K562 (cell line): ENCODE measurements around the gene ERC2. TPM values are rescaled to one million over a fixed set of nuclear protein-coding genes. Genes with fewer than 3 reads are reported as not detected.

Experiments used
- ATAC-seq: fragments of 200-7000 bp; cut with Tn5 transposase; 3 replicates; pipeline ENCODE4 v1.9.1; 2020; ENCODE audit warnings: moderate library complexity
- BruUV-seq: library from RNA; stranded (reverse); fragments of 400-500 nt; replicated peaks from 2 replicates; lab custom pipeline; 2021; lab: Mats Ljungman, UMichigan
- CTCF ChIA-PET: fragments of 300-600 bp; formaldehyde crosslinking; extraction: SDS; loops from one replicate; lab custom pipeline; 2021; ENCODE audit warnings: low intra/inter-chr PET ratio; lab: Yijun Ruan, JAX
- POLR2A ChIA-PET: fragments of 300-600, 350-650 bp; sonication (Branson Sonifier 250); formaldehyde crosslinking; extraction: SDS; loops from one replicate; lab custom pipeline; 2021; ENCODE audit warnings: antibody characterized with exemption, inconsistent platforms; lab: Yijun Ruan, JAX
- DNase-seq, 4 experiments: peaks; one replicate each; pipeline versions ENCODE4 v3.0.0 to v3.0.0-alpha.2; 2011 to 2018; ENCODE audit warnings: low spot score in 3 of 4, mixed read lengths in 3 of 4; ENCODE audit errors: extremely low read depth in 1 of 4
- FAIRE-seq: peaks from 2 replicates; lab custom pipeline; 2011; peaks lifted over from hg19 to GRCh38; lab: Jason Lieb, UNC
- H2AFZ ChIP-seq: 2 replicates; pipeline ENCODE4 v1.6.0; 2011; ENCODE audit warnings: low read depth, low read length, control low read depth, inconsistent platforms
- H3K27ac ChIP-seq: fragments of 200-600 bp; 3 replicates; pipeline ENCODE4 v1.8.0; 2011; ENCODE audit warnings: low read depth, mild to moderate bottlenecking, control low read depth, inconsistent platforms, low read length, moderate library complexity, mixed read lengths; ENCODE audit errors: extremely low read depth
- H3K27me3 ChIP-seq, 2 experiments: fragments of 300-600 bp in 1 of 2; 2 replicates in 1 of 2; 3 replicates in 1 of 2; pipeline versions ENCODE4 v1.6.0 to v1.8.0; 2011; ENCODE audit warnings: inconsistent platforms in 2 of 2, low read length in 2 of 2, mild to moderate bottlenecking in 1 of 2, mixed read lengths in 1 of 2, moderate library complexity in 1 of 2; ENCODE audit not compliant: control insufficient read depth in 2 of 2, insufficient read depth in 2 of 2
- H3K36me3 ChIP-seq: fragments of 300-600 bp; 3 replicates; pipeline ENCODE4 v1.8.0; 2011; ENCODE audit warnings: mild to moderate bottlenecking, low read length, inconsistent platforms; ENCODE audit not compliant: control insufficient read depth, insufficient read depth
- H3K4me1 ChIP-seq, 2 experiments: fragments of 200-600 bp in 1 of 2; replicated peaks in 1 of 2; 2 replicates in 1 of 2; 3 replicates in 1 of 2; pipeline versions ENCODE4 v1.5.1 to v1.8.0; 2011; ENCODE audit warnings: inconsistent platforms in 2 of 2, low read length in 2 of 2, mild to moderate bottlenecking in 1 of 2, mixed read lengths in 1 of 2, moderate library complexity in 1 of 2; ENCODE audit not compliant: control insufficient read depth in 2 of 2, insufficient read depth in 2 of 2
- H3K4me2 ChIP-seq: 2 replicates; pipeline ENCODE4 v1.6.1; 2011; ENCODE audit warnings: low read length, control low read depth, inconsistent platforms, mixed read lengths; ENCODE audit not compliant: insufficient read depth
- H3K4me3 ChIP-seq: fragments of 200-600 bp; sonication (generic), shearing (Covaris generic); 2 replicates; pipeline ENCODE4 v1.5.1; 2016; ENCODE audit warnings: control low read depth, inconsistent platforms
- H3K79me2 ChIP-seq: fragments of 200-600 bp; 3 replicates; pipeline ENCODE4 v1.8.0; 2011; ENCODE audit warnings: low read length, inconsistent platforms; ENCODE audit not compliant: control insufficient read depth, insufficient read depth
- H3K9ac ChIP-seq, 2 experiments: 2 replicates each; pipeline versions ENCODE4 v1.6.0 to v1.6.1; 2011; ENCODE audit warnings: low read depth in 2 of 2, low read length in 2 of 2, control low read depth in 1 of 2, inconsistent platforms in 1 of 2, mild to moderate bottlenecking in 1 of 2, mixed read lengths in 1 of 2; ENCODE audit not compliant: insufficient read depth in 1 of 2
- H3K9me1 ChIP-seq: one replicate; pipeline ENCODE4 v1.6.0; 2011; ENCODE audit warnings: inconsistent platforms, mild to moderate bottlenecking, low read length, moderate library complexity; ENCODE audit not compliant: control insufficient read depth, insufficient read depth
- H3K9me3 ChIP-seq: replicated peaks from 2 replicates; pipeline ENCODE4 v1.5.1; 2011; ENCODE audit warnings: low read depth, low read length, inconsistent platforms; ENCODE audit not compliant: control insufficient read depth, insufficient read depth
- H4K20me1 ChIP-seq: replicated peaks from 2 replicates; pipeline ENCODE4 v1.6.1; 2011; ENCODE audit warnings: low read length, inconsistent platforms, mixed read lengths; ENCODE audit not compliant: control insufficient read depth, insufficient read depth
- AFF1 ChIP-seq, 2 experiments: fragments of 450-650 bp; IDR thresholded peaks; 2 replicates each; pipeline ENCODE4 v1.6.1; 2018; ENCODE audit warnings: mild to moderate bottlenecking in 2 of 2, low read depth in 1 of 2; ENCODE audit not compliant: partially characterized antibody in 2 of 2
- ETV1 ChIP-seq: fragments of 450-650 bp; conservative IDR thresholded peaks from 2 replicates; pipeline ENCODE4 v1.6.1; 2016; ENCODE audit warnings: missing genetic modification characterization, control low read depth, low read depth, missing compliant biosample characterization
- GTF2A2 ChIP-seq: IDR thresholded peaks from 2 replicates; pipeline ENCODE4 v1.6.1; 2016; ENCODE audit warnings: mild to moderate bottlenecking, missing genetic modification characterization, missing compliant biosample characterization
- HCFC1 ChIP-seq: IDR thresholded peaks from 2 replicates; pipeline ENCODE4 v1.6.1; 2012; ENCODE audit warnings: low read depth, low read length, improper control_type of control experiment
- HDAC8 ChIP-seq: fragments of 450-650 bp; IDR thresholded peaks from 2 replicates; pipeline ENCODE4 v1.6.1; 2016; ENCODE audit warnings: mild to moderate bottlenecking, missing genetic modification characterization, moderate library complexity, missing compliant biosample characterization
- HNRNPLL ChIP-seq: fragments of 200-400 bp; formaldehyde crosslinking; IDR thresholded peaks from 2 replicates; pipeline ENCODE4 v1.6.1; 2017; ENCODE audit warnings: low read length, low read depth, mild to moderate bottlenecking; ENCODE audit not compliant: poor library complexity, severe bottlenecking
- JUND ChIP-seq, 2 experiments: IDR thresholded peaks; 2 replicates in 1 of 2; 3 replicates in 1 of 2; pipeline ENCODE4 v1.6.1; 2011; ENCODE audit warnings: borderline replicate concordance in 2 of 2, low read depth in 2 of 2, low read length in 2 of 2, improper control_type of control experiment in 1 of 2, missing biosample characterization in 1 of 2, missing genetic modification characterization in 1 of 2, missing genetic modification reagents in 1 of 2
- KLF6 ChIP-seq: fragments of 250-450 bp; sonication (Bioruptor Pico); IDR thresholded peaks from 2 replicates; pipeline ENCODE4 v1.4.0; 2020; ENCODE audit warnings: mild to moderate bottlenecking, moderate library complexity, borderline replicate concordance
- MCM2 ChIP-seq: fragments of 450-650 bp; IDR thresholded peaks from 2 replicates; pipeline ENCODE4 v1.6.1; 2017; ENCODE audit warnings: low read depth, mild to moderate bottlenecking
- MEIS2 ChIP-seq: fragments of 450-650 bp; IDR thresholded peaks from 2 replicates; pipeline ENCODE4 v1.6.1; 2014; ENCODE audit warnings: mild to moderate bottlenecking; ENCODE audit not compliant: partially characterized antibody
- MTA1 ChIP-seq: fragments of 450-650 bp; IDR thresholded peaks from 2 replicates; pipeline ENCODE4 v1.6.1; 2017; ENCODE audit warnings: borderline replicate concordance
- MTA3 ChIP-seq: fragments of 450-650 bp; formaldehyde crosslinking; IDR thresholded peaks from 2 replicates; pipeline ENCODE4 v1.6.1; 2017; ENCODE audit warnings: mild to moderate bottlenecking, borderline replicate concordance
- MYC ChIP-seq, 2 experiments: fragments of 250-450 bp in 1 of 2; sonication (Bioruptor Pico) in 1 of 2; IDR thresholded peaks; 2 replicates each; pipeline versions ENCODE4 v1.5.1 to v1.6.1; 2012 to 2021; ENCODE audit warnings: low read depth in 2 of 2, borderline replicate concordance in 1 of 2, improper control_type of control experiment in 1 of 2, low read length in 1 of 2, mild to moderate bottlenecking in 1 of 2, moderate library complexity in 1 of 2
- OTX1 ChIP-seq: fragments of 450-650 bp; formaldehyde crosslinking; IDR thresholded peaks from 2 replicates; pipeline ENCODE4 v1.4.0; 2022; ENCODE audit warnings: mild to moderate bottlenecking
- PURB ChIP-seq: sonication (generic); formaldehyde crosslinking; IDR thresholded peaks from 2 replicates; pipeline ENCODE4 v1.9.0; 2021; ENCODE audit warnings: low read depth, mild to moderate bottlenecking, missing genetic modification reagents
- ZC3H11A ChIP-seq: IDR thresholded peaks from 2 replicates; pipeline ENCODE4 v1.6.1; 2012; ENCODE audit warnings: low read depth, low read length, improper control_type of control experiment
- ZNF239 ChIP-seq: fragments of 250-450 bp; sonication (Bioruptor Pico); IDR thresholded peaks from 2 replicates; pipeline ENCODE4 v1.4.0; 2020; ENCODE audit warnings: mild to moderate bottlenecking
- ZNF324 ChIP-seq: fragments of 250-450 bp; sonication (Bioruptor Pico); IDR thresholded peaks from 2 replicates; pipeline ENCODE4 v1.4.0; 2020; ENCODE audit warnings: mild to moderate bottlenecking
- ZNF764 ChIP-seq: fragments of 250-450 bp; sonication (Bioruptor Pico); IDR thresholded peaks from 2 replicates; pipeline ENCODE4 v1.4.0; 2020; ENCODE audit warnings: low read depth, mild to moderate bottlenecking, moderate library complexity
- WGBS: fragments of 100-300 bp; shearing (Covaris generic); methylation state at CpG from one replicate; pipeline ENCODE4 v1.1.6; 2016; ENCODE audit warnings: low coverage, mixed read lengths; ENCODE audit not compliant: insufficient coverage; ENCODE audit errors: missing lambda C conversion rate; 5-methylcytosine and 5-hydroxymethylcytosine counted together
- in situ Hi-C: fragments of 300-500 bp; cut with MboI; formaldehyde crosslinking; loops from 4 replicates; pipeline ENCODE4 v1.15.0; 2018; ENCODE audit warnings: inconsistent platforms, mixed read lengths
- intact Hi-C: fragments of 100-400 bp; cut with micrococcal nuclease; formaldehyde crosslinking; loops from 2 replicates; pipeline ENCODE4 v1.14.2; 2022
- polyA plus RNA-seq, 8 experiments: library from polyadenylated mRNA; depleted of rRNA in 4 of 8; stranded (reverse) in 5 of 8; unstranded in 3 of 8; fragments of >200 nt; fragmentation: Nextera tagmentation in 2 of 8; fragmentation: Illumina TruSeq in 1 of 8; extraction: Ambion mirVana in 2 of 8; extraction: Trizol in 1 of 8; gene quantifications; 2 replicates each; pipeline versions ENCODE4 v1.2.1 to v1.2.3, GENCODE V29; 2011 to 2014; ENCODE audit warnings: inconsistent platforms in 1 of 8, missing spikeins in 1 of 8
- total RNA-seq, 7 experiments: library from RNA; depleted of rRNA in 6 of 7; stranded (reverse); fragments of >200 nt in 6 of 7; fragmentation: Illumina TruSeq in 2 of 7; extraction: Trizol in 2 of 7; gene quantifications; 2 replicates each; pipeline versions ENCODE4 v1.2.1 to v1.2.3, GENCODE V29; 2011 to 2021; ENCODE audit warnings: low replicate concordance in 1 of 7

ERC2 gene
- total and polyA plus RNA-seq, 9 of the 15 experiments (the other 6 are each of a cell fraction or from before 2014, with no cell fraction given): 0.04 to 0.18 (median 0.07) TPM; not detected in 2

GRCh38 chr3:56005196-56005805 is 463.0 kb downstream of the ERC2 start (continued):
- TF ChIP-seq KLF6 (CRISPR knock-in tag): no peak
- no peak for TF ChIP-seq HCFC1
- no peak for TF ChIP-seq MTA1
- TF ChIP-seq GTF2A2 (tag): no peak
- no peak for TF ChIP-seq ETV1 (tag)
- no peak for TF ChIP-seq MEIS2

DNA sequence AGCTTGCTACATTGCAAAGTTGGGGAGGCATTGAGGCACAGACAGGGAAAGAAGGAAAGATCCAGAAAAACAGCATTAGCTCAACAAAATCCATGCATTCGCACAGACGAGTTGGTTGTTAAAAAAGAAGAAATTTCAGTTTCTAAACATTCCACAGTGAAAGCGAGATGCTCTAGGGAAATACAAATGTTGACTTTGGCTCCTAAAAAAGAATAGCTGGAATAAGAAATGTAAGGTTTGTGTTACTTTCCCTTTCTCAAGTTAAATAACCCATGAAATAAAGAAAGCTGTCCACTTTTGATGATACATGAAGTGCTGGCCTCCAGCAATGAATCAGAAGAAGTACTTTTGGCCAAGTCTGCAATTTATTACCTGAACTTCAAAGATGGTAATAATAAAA is 465.1 kb downstream of the ERC2 start:
- intact Hi-C loops: no loop called here
- Histone ChIP-seq H3K4me2 (no peak overlapping the region), H3K4me1 (no peaks in the 10 kb centered on the region), H3K79me2 (no peaks in the 10 kb centered on the region), H3K36me3 (no peaks in the 10 kb centered on the region), H3K9ac (no peak overlapping the region), H2AFZ (no peak overlapping the region), H3K27ac (no peak overlapping the region), H3K4me3 (no peak overlapping the region), H4K20me1 (no peaks in the 10 kb centered on the region), H3K9me1 (no peaks in the 10 kb centered on the region), H3K9me3 (no peaks in the 10 kb centered on the region), H3K27me3 (no peaks in the 10 kb centered on the region)
- POLR2A ChIA-PET: no interaction called here
- FAIRE-seq: no peak
- in situ Hi-C loops: no loop called here
- BruUV-seq: no TSS peak
- 0% methylated on average over 3 of the region's 3 CpGs for WGBS
- no peak for DNase-seq
- ATAC-seq: no peak
- CTCF ChIA-PET: no interaction called here
- no peak for TF ChIP-seq MYC (IDR thresholded peaks at IDR 0.05; ENCODE audit: low read depth, low read length)
- TF ChIP-seq MYC (CRISPR knock-in tag; IDR thresholded peaks at IDR 0.05; ENCODE audit: borderline replicate concordance, low read depth): no peak
- no peak for TF ChIP-seq MTA3
- no peak for TF ChIP-seq MCM2
- no peak for TF ChIP-seq OTX1 (CRISPR knock-in tag)
- no peak for TF ChIP-seq AFF1 (IDR thresholded peaks at IDR 0.05; ENCODE audit: low read depth in 1 of 2, partially characterized antibody in 2 of 2)
- no peak for TF ChIP-seq JUND (IDR thresholded peaks at IDR 0.05; ENCODE audit: borderline replicate concordance, low read depth, low read length)
- TF ChIP-seq JUND (tag; IDR thresholded peaks at IDR 0.05; ENCODE audit: borderline replicate concordance, low read depth, low read length): no peak
- TF ChIP-seq HDAC8 (tag): no peak
- TF ChIP-seq ZNF324 (CRISPR knock-in tag): no peak
- no peak for TF ChIP-seq ZNF764 (CRISPR knock-in tag)
- TF ChIP-seq PURB (CRISPR knock-in tag): no peak
- no peak for TF ChIP-seq ZC3H11A
- TF ChIP-seq HNRNPLL: no peak
- no peak for TF ChIP-seq ZNF239 (CRISPR knock-in tag)
